Endothelial cell of umbilical vein (primary cell): ENCODE measurements around the gene CPVL.

Experiments
- POLR2A ChIP-seq: IDR thresholded peaks from 2 replicates; pipeline ENCODE4 v1.6.1; 2012; ENCODE audit warnings: low read depth, mild to moderate bottlenecking, control low read depth, low read length
- POLR2AphosphoS5 ChIP-seq: IDR thresholded peaks from 2 replicates; pipeline ENCODE4 v1.6.1; 2012; ENCODE audit warnings: low read depth, mild to moderate bottlenecking, control low read depth, low read length, moderate library complexity; ENCODE audit not compliant: insufficient read depth
- TF ChIP-seq, protein P1 (sequence below), 2 donors: IDR thresholded peaks; 1 replicate in 1 of 2; 2 replicates in 1 of 2; pipeline ENCODE4 v1.5.1; 2011; ENCODE audit warnings: low read length in 2 of 2, mild to moderate bottlenecking in 2 of 2, moderate library complexity in 2 of 2, control low read depth in 1 of 2, inconsistent platforms in 1 of 2, low read depth in 1 of 2; ENCODE audit not compliant: insufficient read depth in 1 of 2; ENCODE audit errors: extremely low read depth in 1 of 2

DNA sequence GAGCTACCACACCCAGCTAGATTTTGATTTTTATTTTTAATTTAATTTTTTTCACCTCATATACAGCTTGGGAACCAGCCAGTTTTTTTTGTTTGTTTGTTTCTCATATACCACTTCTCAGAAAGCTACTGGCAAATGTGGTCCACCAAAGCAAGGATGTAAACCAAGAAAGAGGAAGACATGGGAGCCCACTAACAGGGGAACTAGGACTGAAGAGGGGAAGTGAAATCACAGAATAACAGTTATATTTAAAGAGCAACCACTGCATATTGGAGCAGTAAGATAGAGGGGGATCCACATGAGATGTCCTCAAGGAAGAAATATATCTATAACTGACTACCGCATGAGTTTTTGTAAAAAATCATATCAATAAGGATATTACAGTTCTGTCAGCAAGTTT, 10.5 kb downstream of the CPVL start:
- TF ChIP-seq, protein P1, sequence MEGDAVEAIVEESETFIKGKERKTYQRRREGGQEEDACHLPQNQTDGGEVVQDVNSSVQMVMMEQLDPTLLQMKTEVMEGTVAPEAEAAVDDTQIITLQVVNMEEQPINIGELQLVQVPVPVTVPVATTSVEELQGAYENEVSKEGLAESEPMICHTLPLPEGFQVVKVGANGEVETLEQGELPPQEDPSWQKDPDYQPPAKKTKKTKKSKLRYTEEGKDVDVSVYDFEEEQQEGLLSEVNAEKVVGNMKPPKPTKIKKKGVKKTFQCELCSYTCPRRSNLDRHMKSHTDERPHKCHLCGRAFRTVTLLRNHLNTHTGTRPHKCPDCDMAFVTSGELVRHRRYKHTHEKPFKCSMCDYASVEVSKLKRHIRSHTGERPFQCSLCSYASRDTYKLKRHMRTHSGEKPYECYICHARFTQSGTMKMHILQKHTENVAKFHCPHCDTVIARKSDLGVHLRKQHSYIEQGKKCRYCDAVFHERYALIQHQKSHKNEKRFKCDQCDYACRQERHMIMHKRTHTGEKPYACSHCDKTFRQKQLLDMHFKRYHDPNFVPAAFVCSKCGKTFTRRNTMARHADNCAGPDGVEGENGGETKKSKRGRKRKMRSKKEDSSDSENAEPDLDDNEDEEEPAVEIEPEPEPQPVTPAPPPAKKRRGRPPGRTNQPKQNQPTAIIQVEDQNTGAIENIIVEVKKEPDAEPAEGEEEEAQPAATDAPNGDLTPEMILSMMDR (IDR thresholded peaks at IDR 0.05; ENCODE audit: extremely low read depth in 1 of 2, insufficient read depth in 1 of 2, low read depth in 1 of 2, low read length in 2 of 2), result no peak
- TF ChIP-seq POLR2A (no peak), POLR2AphosphoS5 (no peak)
